Esophagus squamous epithelium (tissue), 5 donors: ENCODE measurements around the gene HADHA. TPM values are rescaled to one million over a fixed set of nuclear protein-coding genes. Genes with fewer than 3 reads are reported as not detected.
A peak's percentile ranks its signal among the peaks of the same experiment; 100 is the strongest.

Source experiments
- DNase-seq: peaks from one replicate; lab custom pipeline; 2025; lab: John Stamatoyannopoulos, UW
- H3K27ac ChIP-seq, 4 donors: fragments of 200-600 bp; sonication (generic); one replicate each; pipeline ENCODE4 v1.5.1; 2016 to 2019; ENCODE audit warnings: mild to moderate bottlenecking in 1 of 4
- H3K27me3 ChIP-seq, 4 donors: fragments of 200-600 bp; sonication (generic); 1 replicate in 3 of 4; 2 replicates in 1 of 4; pipeline versions ENCODE4 v1.5.1 to v1.6.0; 2017 to 2021; ENCODE audit warnings: antibody characterized with exemption in 1 of 4
- H3K36me3 ChIP-seq, 3 donors: fragments of 200-600 bp; sonication (generic); one replicate each; pipeline ENCODE4 v1.5.1; 2016 to 2019
- H3K4me1 ChIP-seq, 3 donors: fragments of 200-600 bp; sonication (generic); one replicate each; pipeline ENCODE4 v1.5.1; 2017 to 2019
- H3K4me3 ChIP-seq, 4 donors: fragments of 200-600 bp; sonication (generic); 1 replicate in 3 of 4; 2 replicates in 1 of 4; pipeline ENCODE4 v1.5.1; 2016 to 2019; ENCODE audit warnings: mild to moderate bottlenecking in 2 of 4, moderate library complexity in 1 of 4
- H3K9me3 ChIP-seq, 3 donors: fragments of 200-600 bp; sonication (generic); one replicate each; pipeline ENCODE4 v1.5.1; 2016 to 2019
- POLR2A ChIP-seq, 4 donors: fragments of 450-650 bp; IDR thresholded peaks; one replicate each; pipeline ENCODE4 v1.6.1; 2017; ENCODE audit warnings: antibody characterized with exemption in 4 of 4, mild to moderate bottlenecking in 4 of 4, moderate library complexity in 3 of 4
- WGBS, 2 donors: methylation state at CpG; one replicate each; pipeline ENCODE4 v1.1.5; 2018; 5-methylcytosine and 5-hydroxymethylcytosine counted together
- intact Hi-C: fragments of 100-400 bp; cut with DNase I; formaldehyde crosslinking; loops from one replicate; pipeline ENCODE4 v1.15.0; 2022
- total RNA-seq, 4 donors: library from RNA; depleted of rRNA; stranded (reverse); fragments of >200 nt; gene quantifications; one replicate each; pipeline ENCODE4 v1.1.0, GENCODE V29; 2016
- TF ChIP-seq, protein P1 (sequence below), 6 experiments: fragments of 450-650 bp in 4 of 6; fragments of 200-600 bp in 2 of 6; sonication (generic) in 2 of 6; IDR thresholded peaks; one replicate each; pipeline ENCODE4 v1.5.1; 2016 to 2019; ENCODE audit warnings: antibody characterized with exemption in 6 of 6, mild to moderate bottlenecking in 4 of 6, moderate library complexity in 4 of 6
- donor health status: DM: yes; HTN: yes; CAD: no.

Gene HADHA
- total RNA-seq, 4 donors from 2014 or later = 84.7 to 161 (median 116) TPM

DNA sequence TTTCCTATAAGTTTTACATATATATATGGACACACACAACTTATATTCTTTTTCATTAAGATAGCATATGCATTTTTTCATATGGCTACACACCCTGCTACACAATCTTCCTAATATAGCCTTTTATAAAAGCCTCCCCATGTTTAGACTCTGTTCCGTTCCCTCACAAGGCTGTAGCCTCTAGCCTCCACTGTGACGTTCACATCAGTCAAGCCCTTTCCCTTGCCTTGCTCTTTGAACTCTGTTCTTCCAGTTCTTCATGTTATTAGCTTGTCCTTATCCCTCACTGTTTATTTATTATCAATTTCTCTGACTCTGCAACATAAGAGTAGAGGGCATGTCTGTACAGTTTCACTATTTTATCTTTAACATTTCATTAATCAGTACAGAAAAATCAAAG, 39.2 kb upstream of the HADHA start:
- 72 to 88% methylated on average over 2 of the region's 2 CpGs for WGBS, 2 donors
- H3K36me3 ChIP-seq = peaks cover 14 to 100% (median 48%) of the 10 kb centered on the region in 3 donors
- TF ChIP-seq, protein P1, sequence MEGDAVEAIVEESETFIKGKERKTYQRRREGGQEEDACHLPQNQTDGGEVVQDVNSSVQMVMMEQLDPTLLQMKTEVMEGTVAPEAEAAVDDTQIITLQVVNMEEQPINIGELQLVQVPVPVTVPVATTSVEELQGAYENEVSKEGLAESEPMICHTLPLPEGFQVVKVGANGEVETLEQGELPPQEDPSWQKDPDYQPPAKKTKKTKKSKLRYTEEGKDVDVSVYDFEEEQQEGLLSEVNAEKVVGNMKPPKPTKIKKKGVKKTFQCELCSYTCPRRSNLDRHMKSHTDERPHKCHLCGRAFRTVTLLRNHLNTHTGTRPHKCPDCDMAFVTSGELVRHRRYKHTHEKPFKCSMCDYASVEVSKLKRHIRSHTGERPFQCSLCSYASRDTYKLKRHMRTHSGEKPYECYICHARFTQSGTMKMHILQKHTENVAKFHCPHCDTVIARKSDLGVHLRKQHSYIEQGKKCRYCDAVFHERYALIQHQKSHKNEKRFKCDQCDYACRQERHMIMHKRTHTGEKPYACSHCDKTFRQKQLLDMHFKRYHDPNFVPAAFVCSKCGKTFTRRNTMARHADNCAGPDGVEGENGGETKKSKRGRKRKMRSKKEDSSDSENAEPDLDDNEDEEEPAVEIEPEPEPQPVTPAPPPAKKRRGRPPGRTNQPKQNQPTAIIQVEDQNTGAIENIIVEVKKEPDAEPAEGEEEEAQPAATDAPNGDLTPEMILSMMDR (IDR thresholded peaks at IDR 0.05) = no peak
- no peak for TF ChIP-seq POLR2A (IDR thresholded peaks at IDR 0.05)

GRCh38 chr2:26281226-26281625, 36.8 kb upstream of the HADHA start:
- 46% methylated on average over 2 of the region's 2 CpGs for WGBS, 2 donors
- Histone ChIP-seq H3K9me3 (no peaks in the 10 kb centered on the region), H3K27ac (peak overlapping the region in 2 of 4 donors; percentile 30 to 61), H3K4me3 (no peak overlapping the region), H3K4me1 (peaks cover 0 to 12% (median 0%) of the 10 kb centered on the region in 3 donors), H3K36me3 (peaks cover 13 to 95% (median 53%) of the 10 kb centered on the region in 3 donors), H3K27me3 (no peaks in the 10 kb centered on the region)
- no peak for DNase-seq
- TF ChIP-seq, protein P1 (IDR thresholded peaks at IDR 0.05) = no peak
- no peak for TF ChIP-seq POLR2A (IDR thresholded peaks at IDR 0.05)
- intact Hi-C loops = no loop called here

More for the DNA sequence above, 39.2 kb upstream of the HADHA start:
- no peak for DNase-seq
- intact Hi-C loops = no loop called here
- Histone ChIP-seq H3K27ac (peak overlapping the region in 2 of 4 donors; percentile 2 to 15), H3K9me3 (no peaks in the 10 kb centered on the region), H3K4me1 (peaks cover 0 to 12% (median 0%) of the 10 kb centered on the region in 3 donors), H3K4me3 (no peak overlapping the region), H3K27me3 (no peaks in the 10 kb centered on the region)

DNA sequence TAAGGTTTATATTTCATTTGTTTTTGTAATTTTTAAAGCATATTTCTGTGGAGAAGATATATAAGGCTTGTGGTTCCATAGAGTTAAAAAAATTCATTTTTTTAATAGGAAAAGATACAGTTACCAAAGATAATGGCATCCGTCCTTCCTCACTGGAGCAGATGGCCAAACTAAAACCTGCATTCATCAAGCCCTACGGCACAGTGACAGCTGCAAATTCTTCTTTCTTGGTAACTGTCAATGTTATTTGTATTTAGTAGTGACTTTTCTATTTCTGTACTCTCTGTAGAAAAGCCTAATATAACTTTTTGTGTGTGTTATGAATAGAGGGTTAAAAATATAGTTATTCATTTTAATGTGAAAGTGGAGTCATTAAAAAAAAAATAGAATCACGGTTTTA, 35.5 kb upstream of the HADHA start:
- no peaks in the 10 kb centered on the region for H3K27me3 ChIP-seq
- WGBS, 2 donors = 90% methylated on average over 3 of the region's 3 CpGs
- TF ChIP-seq, protein P1 (IDR thresholded peaks at IDR 0.05) = no peak
- no peak for TF ChIP-seq POLR2A (IDR thresholded peaks at IDR 0.05)
- intact Hi-C loops = no loop called here
- DNase-seq = no peak
- H3K4me1 ChIP-seq = peaks cover 4 to 22% (median 8%) of the 10 kb centered on the region in 3 donors
- H3K36me3 ChIP-seq = peaks cover 13 to 82% (median 53%) of the 10 kb centered on the region in 3 donors
- H3K27ac ChIP-seq = no peak overlapping the region
- no peak overlapping the region for H3K4me3 ChIP-seq
- no peaks in the 10 kb centered on the region for H3K9me3 ChIP-seq

DNA sequence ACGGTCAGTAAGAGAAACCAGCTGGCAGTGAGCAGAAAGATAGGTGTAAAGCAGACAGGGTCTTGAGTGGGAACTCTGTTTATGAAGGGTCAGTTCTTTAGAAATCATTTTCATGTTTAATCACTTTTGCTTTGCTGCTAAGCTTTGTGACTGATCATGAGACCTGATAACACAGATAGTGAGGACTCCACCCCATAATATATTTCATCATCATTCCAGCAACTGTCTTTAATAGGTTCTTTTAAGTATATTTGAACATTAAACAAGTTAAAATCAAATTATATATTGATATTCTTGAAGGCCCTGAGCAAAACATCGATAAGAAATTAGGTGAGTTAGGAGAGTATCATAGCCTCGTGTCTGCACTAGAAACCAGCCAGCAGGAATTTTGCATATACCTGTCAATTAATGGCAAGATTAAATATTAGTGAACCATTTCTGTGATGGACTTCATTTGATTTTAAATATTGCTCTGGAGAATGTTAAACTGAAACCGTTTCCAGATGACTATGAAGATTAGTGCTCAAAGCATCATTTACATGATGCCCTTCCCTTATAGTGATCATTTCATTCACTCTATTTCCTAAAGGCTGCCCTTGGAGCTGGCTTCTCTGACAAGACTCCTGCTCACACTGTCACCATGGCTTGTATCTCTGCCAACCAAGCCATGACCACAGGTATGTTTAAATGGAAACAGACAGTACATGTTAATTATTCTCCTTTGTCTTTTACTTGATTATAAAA, 32.2 kb upstream of the HADHA start:
- H3K27me3 ChIP-seq = no peaks in the 10 kb centered on the region
- TF ChIP-seq POLR2A (IDR thresholded peaks at IDR 0.05) = no peak
- TF ChIP-seq, protein P1 (IDR thresholded peaks at IDR 0.05) = no peak
- WGBS, 2 donors = 89 to 97% methylated on average over 4 of the region's 4 CpGs
- H3K9me3 ChIP-seq = no peaks in the 10 kb centered on the region
- H3K4me1 ChIP-seq = peaks cover 13 to 46% (median 28%) of the 10 kb centered on the region in 3 donors
- DNase-seq = no peak
- H3K36me3 ChIP-seq = peaks cover 13 to 61% (median 36%) of the 10 kb centered on the region in 3 donors
- H3K4me3 ChIP-seq = no peak overlapping the region
- peak overlapping the region in 2 of 4 donors; percentile 77 to 86 for H3K27ac ChIP-seq
- intact Hi-C loops = no loop called here

DNA sequence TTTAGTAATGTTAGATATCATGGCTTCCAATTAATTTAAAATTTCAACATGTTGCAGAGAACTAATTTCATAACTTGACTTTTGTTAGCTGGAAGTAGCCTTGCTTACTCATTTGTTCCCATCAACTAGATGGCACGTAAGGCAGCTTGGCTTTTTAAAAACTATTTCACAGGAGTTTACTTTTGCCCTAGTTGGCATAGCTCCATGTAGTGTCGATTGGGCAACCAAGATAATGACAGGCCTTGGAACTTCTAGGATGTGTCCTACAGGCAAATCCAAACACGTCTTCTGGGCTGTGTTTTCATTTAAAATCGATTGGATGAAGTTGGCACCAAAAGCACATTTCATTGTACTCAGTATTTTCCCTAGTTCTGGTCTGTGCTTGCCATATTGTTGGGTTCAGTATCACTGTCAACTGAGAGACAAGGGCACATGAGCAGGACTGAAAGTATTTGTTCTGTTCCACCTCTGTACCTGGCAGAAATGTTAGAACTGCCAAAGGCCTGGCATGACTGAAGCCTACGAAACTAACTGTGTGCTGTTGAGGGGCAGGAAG, 29.7 kb upstream of the HADHA start:
- Histone ChIP-seq H3K4me3 (peak overlapping the region in 1 of 4 donors; percentile 9), H3K27me3 (no peaks in the 10 kb centered on the region), H3K27ac (peak overlapping the region; percentile 46 to 87 (median 82)), H3K36me3 (peaks cover 10 to 42% (median 15%) of the 10 kb centered on the region in 3 donors), H3K9me3 (no peaks in the 10 kb centered on the region), H3K4me1 (peaks cover 17 to 53% (median 31%) of the 10 kb centered on the region in 3 donors)
- intact Hi-C loops = no loop called here
- DNase-seq = no peak
- WGBS, 2 donors = 13 to 24% methylated on average over 5 of the region's 5 CpGs
- no peak for TF ChIP-seq POLR2A (IDR thresholded peaks at IDR 0.05)
- TF ChIP-seq, protein P1 (IDR thresholded peaks at IDR 0.05) = no peak
